Mesenchymal stem cell (in vitro differentiated cells and primary cell): ENCODE results near the gene PITX2.
"Not testable (repeated sequence)": the region's sequence is repeated elsewhere in the genome, so short reads cannot be mapped to it uniquely, and the experiment has no call there.

Source experiments
- DNase-seq: peaks from one replicate; pipeline ENCODE4 v3.0.0-alpha.2; 2013
- H2AFZ ChIP-seq: one replicate; pipeline ENCODE4 v1.6.1; 2013; ENCODE audit warnings: low read depth, mild to moderate bottlenecking, control low read depth, inconsistent platforms, low read length, moderate library complexity
- H2AK5ac ChIP-seq: 2 replicates; pipeline ENCODE4 v1.6.1; 2013; ENCODE audit warnings: low read length, moderate library complexity, mild to moderate bottlenecking, inconsistent platforms; ENCODE audit not compliant: severe bottlenecking
- H2BK120ac ChIP-seq: one replicate; pipeline ENCODE4 v1.6.1; 2013; ENCODE audit warnings: low read depth, mild to moderate bottlenecking, inconsistent platforms, low read length, moderate library complexity
- H2BK12ac ChIP-seq, 2 experiments: one replicate each; pipeline ENCODE4 v1.6.1; 2013; ENCODE audit warnings: inconsistent platforms in 2 of 2, low read length in 2 of 2, mild to moderate bottlenecking in 2 of 2, moderate library complexity in 2 of 2, control low read depth in 1 of 2
- H2BK15ac ChIP-seq: one replicate; pipeline ENCODE4 v1.6.1; 2013; ENCODE audit warnings: mild to moderate bottlenecking, low read depth, inconsistent platforms; ENCODE audit not compliant: poor library complexity, severe bottlenecking
- H2BK5ac ChIP-seq: 2 replicates; pipeline ENCODE4 v1.6.1; 2013; ENCODE audit warnings: low read depth, mild to moderate bottlenecking, low read length, control low read depth, inconsistent platforms; ENCODE audit not compliant: poor library complexity, severe bottlenecking
- H3K14ac ChIP-seq, 2 experiments: one replicate each; pipeline ENCODE4 v1.6.1; 2013; ENCODE audit warnings: inconsistent platforms in 2 of 2, low read length in 2 of 2, control low read depth in 1 of 2, mild to moderate bottlenecking in 1 of 2, moderate library complexity in 1 of 2
- H3K18ac ChIP-seq, 2 experiments: one replicate each; pipeline ENCODE4 v1.6.1; 2013; ENCODE audit warnings: inconsistent platforms in 2 of 2, low read length in 2 of 2, control low read depth in 1 of 2, low read depth in 1 of 2, mild to moderate bottlenecking in 1 of 2
- H3K23ac ChIP-seq, 2 experiments: one replicate each; pipeline ENCODE4 v1.6.1; 2013; ENCODE audit warnings: inconsistent platforms in 2 of 2, low read length in 2 of 2, mild to moderate bottlenecking in 2 of 2, moderate library complexity in 2 of 2, control low read depth in 1 of 2
- H3K27ac ChIP-seq: 2 replicates; pipeline ENCODE4 v1.5.1; 2013; ENCODE audit warnings: mild to moderate bottlenecking, moderate library complexity, low read length, control low read depth, inconsistent platforms; ENCODE audit not compliant: poor library complexity, severe bottlenecking
- H3K27me3 ChIP-seq, 2 experiments: 2 replicates each; pipeline versions ENCODE4 v1.6.1 to v1.7.0; 2013; ENCODE audit warnings: low read length in 2 of 2, mild to moderate bottlenecking in 2 of 2, moderate library complexity in 2 of 2, control low read depth in 1 of 2, inconsistent platforms in 1 of 2; ENCODE audit not compliant: control insufficient read depth in 1 of 2, insufficient read depth in 1 of 2
- H3K36me3 ChIP-seq, 2 experiments: 2 replicates each; pipeline versions ENCODE4 v1.6.1 to v1.7.0; 2013; ENCODE audit warnings: low read length in 2 of 2, control low read depth in 1 of 2, inconsistent platforms in 1 of 2, low read depth in 1 of 2, mild to moderate bottlenecking in 1 of 2; ENCODE audit not compliant: insufficient read depth in 2 of 2, control insufficient read depth in 1 of 2
- H3K4ac ChIP-seq, 2 experiments: one replicate each; pipeline ENCODE4 v1.6.1; 2013; ENCODE audit warnings: inconsistent platforms in 2 of 2, low read length in 2 of 2, mild to moderate bottlenecking in 2 of 2, moderate library complexity in 2 of 2, control low read depth in 1 of 2, low read depth in 1 of 2
- H3K4me1 ChIP-seq: 2 replicates; pipeline ENCODE4 v1.6.1; 2013; ENCODE audit warnings: low read depth, low read length, control low read depth; ENCODE audit not compliant: control insufficient read depth, insufficient read depth
- H3K4me2 ChIP-seq: 2 replicates; pipeline ENCODE4 v1.6.1; 2013; ENCODE audit warnings: low read length, mild to moderate bottlenecking, inconsistent platforms; ENCODE audit not compliant: poor library complexity, severe bottlenecking
- H3K4me3 ChIP-seq, 2 experiments: 2 replicates each; pipeline versions ENCODE4 v1.5.1 to v1.7.0; 2013; ENCODE audit warnings: low read length in 2 of 2, mild to moderate bottlenecking in 2 of 2, control low read depth in 1 of 2, low read depth in 1 of 2; ENCODE audit not compliant: insufficient read depth in 1 of 2
- H3K79me1 ChIP-seq: replicated peaks from 2 replicates; pipeline ENCODE4 v1.6.1; 2013; ENCODE audit warnings: mild to moderate bottlenecking, control low read depth, low read length, inconsistent platforms; ENCODE audit not compliant: poor library complexity, severe bottlenecking
- H3K9ac ChIP-seq: 2 replicates; pipeline ENCODE4 v1.7.0; 2013; ENCODE audit warnings: mild to moderate bottlenecking, low read length, moderate library complexity
- H3K9me3 ChIP-seq: 2 replicates; pipeline ENCODE4 v1.7.0; 2013; ENCODE audit warnings: mild to moderate bottlenecking, low read length; ENCODE audit not compliant: control insufficient read depth
- H4K8ac ChIP-seq: one replicate; pipeline ENCODE4 v1.6.1; 2013; ENCODE audit warnings: inconsistent platforms, mild to moderate bottlenecking, low read length, moderate library complexity
- H4K91ac ChIP-seq: one replicate; pipeline ENCODE4 v1.6.1; 2013; ENCODE audit warnings: mild to moderate bottlenecking, low read length, inconsistent platforms
- WGBS: methylation state at CpG from one replicate; pipeline ENCODE4 v1.1.7; 2013; ENCODE audit warnings: mixed read lengths; 5-methylcytosine and 5-hydroxymethylcytosine counted together

Gene PITX2

GRCh38 chr4:110589297-110589696 lies 33.6 kb downstream of the PITX2 start:
- Histone ChIP-seq H3K4me3 (no peak overlapping the region), H4K8ac (no peak overlapping the region), H3K23ac (no peak overlapping the region), H3K9ac (no peak overlapping the region), H2BK120ac (no peak overlapping the region), H3K79me1 (no peaks in the 10 kb centered on the region), H2BK12ac (no peak overlapping the region), H2AK5ac (no peak overlapping the region), H3K18ac (no peak overlapping the region), H3K27ac (no peak overlapping the region), H2BK5ac (no peak overlapping the region), H3K14ac (no peak overlapping the region), H3K27me3 (no peaks in the 10 kb centered on the region), H2BK15ac (no peak overlapping the region), H3K4me1 (no peaks in the 10 kb centered on the region), H3K4me2 (no peak overlapping the region), H3K36me3 (no peaks in the 10 kb centered on the region), H4K91ac (no peak overlapping the region), H3K9me3 (no peaks in the 10 kb centered on the region), H3K4ac (no peak overlapping the region), H2AFZ (no peak overlapping the region)
- DNase-seq: peak; percentile 10

- no peaks in the 10 kb centered on the region for H3K36me3 ChIP-seq
- H3K9me3 ChIP-seq: no peaks in the 10 kb centered on the region
- H2AK5ac ChIP-seq: no peak overlapping the region
- H2BK12ac ChIP-seq: no peak overlapping the region
- 96% methylated on average over 36 of the region's 36 CpGs for WGBS
- no peak overlapping the region for H2BK15ac ChIP-seq
- no peaks in the 10 kb centered on the region for H3K27me3 ChIP-seq
- no peak overlapping the region for H3K18ac ChIP-seq
- DNase-seq: no peak
- no peak overlapping the region for H4K91ac ChIP-seq
- no peak overlapping the region for H3K4me2 ChIP-seq
- no peak overlapping the region for H3K14ac ChIP-seq
- H3K79me1 ChIP-seq: no peaks in the 10 kb centered on the region
- H2BK5ac ChIP-seq: no peak overlapping the region
- no peak overlapping the region for H4K8ac ChIP-seq
- no peak overlapping the region for H3K27ac ChIP-seq
- no peak overlapping the region for H3K23ac ChIP-seq
- no peak overlapping the region for H3K9ac ChIP-seq
- H3K4ac ChIP-seq: no peak overlapping the region
- H2BK120ac ChIP-seq: no peak overlapping the region
- no peaks in the 10 kb centered on the region for H3K4me1 ChIP-seq
- no peak overlapping the region for H3K4me3 ChIP-seq
- H2AFZ ChIP-seq: no peak overlapping the region
These were observed 35.1 kb downstream of the PITX2 start for GRCh38 chr4:110587666-110588285.

DNA sequence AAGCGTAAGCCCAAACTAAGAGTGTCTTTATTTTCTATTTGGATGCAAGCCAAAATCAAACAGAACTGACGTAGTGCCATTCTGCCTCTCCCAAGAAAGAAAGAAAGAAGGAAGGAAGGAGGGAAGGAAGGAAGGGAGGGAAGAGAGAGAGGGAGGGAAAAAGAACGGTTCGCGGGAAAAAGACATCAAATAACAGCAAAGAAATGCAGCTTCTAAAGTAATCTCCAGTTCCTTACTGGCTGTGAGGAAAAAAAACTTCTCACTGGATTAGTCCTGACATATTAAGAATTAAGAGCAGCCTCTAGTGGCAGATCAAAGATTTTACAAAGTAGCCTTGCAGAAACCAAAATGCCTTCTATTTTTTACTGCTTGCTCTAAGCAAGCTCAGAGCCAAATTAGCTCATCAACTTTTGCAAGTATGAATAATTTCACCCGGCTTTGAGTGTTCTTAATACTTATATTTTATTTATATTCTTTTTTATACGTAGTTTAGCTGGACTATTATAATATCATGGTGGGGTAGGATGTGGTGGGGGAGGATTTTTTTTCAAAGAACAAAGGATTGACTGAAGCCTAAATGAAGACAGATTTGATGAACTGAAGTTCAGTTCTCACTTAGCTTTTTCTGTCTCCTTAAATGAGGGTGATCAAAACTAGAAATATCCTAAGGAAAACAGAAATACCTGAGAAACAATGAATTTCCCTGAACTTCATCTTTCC lies 36.6 kb downstream of the PITX2 start:
- Histone ChIP-seq H2BK5ac (no peak overlapping the region), H2BK12ac (no peak overlapping the region), H2AK5ac (no peak overlapping the region), H3K4me3 (peak overlapping the region in 1 of 2 experiments; percentile 64), H3K79me1 (no peaks in the 10 kb centered on the region), H3K4ac (no peak overlapping the region), H3K23ac (no peak overlapping the region), H3K27ac (no peak overlapping the region), H4K91ac (no peak overlapping the region), H4K8ac (no peak overlapping the region), H3K9me3 (no peaks in the 10 kb centered on the region), H3K27me3 (no peaks in the 10 kb centered on the region), H3K36me3 (no peaks in the 10 kb centered on the region), H3K9ac (peak overlapping the region; percentile 76), H3K18ac (no peak overlapping the region), H3K4me1 (no peaks in the 10 kb centered on the region), H2AFZ (no peak overlapping the region), H2BK15ac (no peak overlapping the region), H3K14ac (no peak overlapping the region), H3K4me2 (no peak overlapping the region), H2BK120ac (no peak overlapping the region)
- 66% methylated on average over 3 of the region's 7 CpGs for WGBS
- peak; percentile 69 for DNase-seq

DNA sequence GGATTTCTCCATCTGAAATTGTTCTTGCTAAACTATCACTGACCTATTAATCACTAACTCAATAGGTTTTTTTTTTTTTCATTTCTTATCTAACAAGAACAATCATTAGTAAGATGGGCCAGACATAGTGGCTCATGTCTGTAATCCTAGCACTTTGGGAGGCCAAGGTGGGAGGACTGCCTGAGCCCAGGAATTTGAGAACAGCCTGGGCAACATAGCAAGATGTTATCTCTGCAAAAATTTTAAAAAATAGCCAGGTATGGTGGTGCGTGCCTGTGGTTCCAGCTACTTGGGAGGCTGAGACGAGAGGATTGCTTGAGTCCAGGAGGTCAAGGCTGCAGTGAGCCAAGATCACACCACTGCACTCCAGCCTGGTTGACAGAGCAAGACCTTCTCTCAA lies 46.2 kb downstream of the PITX2 start:
- not testable (repeated sequence) for H3K4me3 ChIP-seq, H4K8ac ChIP-seq, H2AK5ac ChIP-seq, H3K23ac ChIP-seq, H3K9me3 ChIP-seq, H3K14ac ChIP-seq, H3K9ac ChIP-seq, H2BK15ac ChIP-seq, H4K91ac ChIP-seq, H3K18ac ChIP-seq, H2BK5ac ChIP-seq, H3K79me1 ChIP-seq, DNase-seq, H3K27me3 ChIP-seq, H3K4ac ChIP-seq, H3K4me1 ChIP-seq, H3K4me2 ChIP-seq, H3K27ac ChIP-seq, H2BK12ac ChIP-seq, H3K36me3 ChIP-seq, H2AFZ ChIP-seq, H2BK120ac ChIP-seq
- 92% methylated on average over 2 of the region's 2 CpGs for WGBS
